HG03095 (cell line): ENCODE measurements around the gene ABHD12.
"Not testable (repeated sequence)": the region's sequence is repeated elsewhere in the genome, so short reads cannot be mapped to it uniquely, and the experiment has no call there.

Source experiments
- ATAC-seq: cut with Tn5 transposase; IDR thresholded peaks from one replicate; pipeline ENCODE4 v1.9.1; 2021; ENCODE audit warnings: moderate library complexity; ENCODE audit not compliant: unreplicated experiment

Gene ABHD12

DNA sequence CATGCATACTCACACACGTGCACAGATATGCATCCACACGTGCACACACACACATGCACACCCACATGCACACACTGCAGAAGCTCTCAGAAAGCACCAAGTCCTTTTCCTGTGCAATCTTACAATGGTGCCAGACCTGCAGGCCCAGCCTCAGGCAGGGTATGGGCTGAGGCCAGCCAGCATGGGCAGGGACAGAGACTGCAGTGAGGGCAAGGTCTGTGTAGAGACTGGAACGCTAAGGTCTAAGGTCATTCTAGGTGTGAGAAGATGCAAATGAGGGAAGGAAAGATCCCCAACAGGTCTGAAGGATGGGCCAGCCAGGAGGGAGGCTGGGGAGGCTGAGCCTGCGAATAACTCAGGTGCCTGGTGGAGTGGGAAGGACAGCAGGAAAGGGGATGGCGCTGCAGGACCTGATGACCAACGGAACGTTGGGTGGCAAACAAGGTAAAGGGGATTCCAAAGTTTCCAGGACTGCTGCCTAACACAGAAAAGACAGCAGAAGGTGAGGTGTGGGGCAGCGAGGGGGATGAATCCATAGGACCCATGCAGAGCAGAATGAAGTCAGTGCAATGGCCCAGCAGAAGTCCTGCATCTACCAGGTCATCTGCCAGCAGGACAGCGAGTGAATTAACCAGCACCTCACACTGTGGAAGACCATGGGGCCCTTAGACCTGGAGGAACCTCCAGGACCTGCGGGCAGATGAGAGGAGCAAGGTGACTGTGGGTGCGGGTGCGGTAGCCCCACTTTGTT lies 67.0 kb downstream of the ABHD12 start:
- ATAC-seq: no peak

DNA sequence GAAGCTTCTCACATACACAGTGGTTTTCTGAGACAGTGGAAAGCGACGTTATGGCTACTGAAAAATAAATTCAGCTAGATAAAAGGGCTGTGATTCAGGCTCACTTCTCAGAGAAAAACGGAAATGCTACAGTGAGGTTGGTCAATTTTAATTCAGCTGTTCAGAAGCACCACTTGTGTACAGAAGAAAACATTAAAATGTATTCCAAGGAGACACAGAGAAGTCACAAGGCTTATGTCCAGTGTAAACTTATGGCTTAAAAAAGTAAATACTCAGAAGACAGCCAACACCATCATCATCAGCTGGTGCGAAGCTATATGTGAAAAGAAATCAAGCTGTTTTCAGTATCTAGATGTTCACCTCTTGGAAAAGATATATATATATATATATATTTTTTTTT lies 68.6 kb downstream of the ABHD12 start:
- no peak for ATAC-seq

DNA sequence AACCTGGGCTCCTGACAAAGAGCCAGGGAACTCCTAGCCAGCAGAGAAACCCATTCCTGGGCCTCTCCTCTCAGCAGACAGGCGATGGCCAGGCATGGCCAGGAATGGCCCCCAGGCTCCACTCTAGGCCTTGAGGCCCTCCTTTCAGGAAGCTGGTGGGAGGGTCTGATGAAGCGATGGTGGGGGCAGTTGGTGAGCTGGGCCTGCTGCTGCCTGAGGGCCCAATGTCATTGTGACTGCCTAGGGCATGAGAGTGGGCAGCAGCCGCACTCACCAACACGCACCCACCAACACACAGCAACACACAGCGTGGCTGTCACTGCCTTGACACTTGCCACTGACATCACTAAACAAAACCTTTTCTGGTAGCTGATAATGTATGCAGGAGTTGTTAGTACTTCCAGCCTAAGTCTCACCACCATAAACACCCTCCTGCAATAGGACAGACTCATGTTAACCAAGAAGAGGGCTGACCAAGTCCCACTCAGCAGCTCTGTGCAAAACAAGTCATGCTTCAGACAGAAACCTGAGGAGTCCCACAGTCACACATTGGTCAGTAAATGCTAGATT lies 69.3 kb downstream of the ABHD12 start:
- no peak for ATAC-seq

DNA sequence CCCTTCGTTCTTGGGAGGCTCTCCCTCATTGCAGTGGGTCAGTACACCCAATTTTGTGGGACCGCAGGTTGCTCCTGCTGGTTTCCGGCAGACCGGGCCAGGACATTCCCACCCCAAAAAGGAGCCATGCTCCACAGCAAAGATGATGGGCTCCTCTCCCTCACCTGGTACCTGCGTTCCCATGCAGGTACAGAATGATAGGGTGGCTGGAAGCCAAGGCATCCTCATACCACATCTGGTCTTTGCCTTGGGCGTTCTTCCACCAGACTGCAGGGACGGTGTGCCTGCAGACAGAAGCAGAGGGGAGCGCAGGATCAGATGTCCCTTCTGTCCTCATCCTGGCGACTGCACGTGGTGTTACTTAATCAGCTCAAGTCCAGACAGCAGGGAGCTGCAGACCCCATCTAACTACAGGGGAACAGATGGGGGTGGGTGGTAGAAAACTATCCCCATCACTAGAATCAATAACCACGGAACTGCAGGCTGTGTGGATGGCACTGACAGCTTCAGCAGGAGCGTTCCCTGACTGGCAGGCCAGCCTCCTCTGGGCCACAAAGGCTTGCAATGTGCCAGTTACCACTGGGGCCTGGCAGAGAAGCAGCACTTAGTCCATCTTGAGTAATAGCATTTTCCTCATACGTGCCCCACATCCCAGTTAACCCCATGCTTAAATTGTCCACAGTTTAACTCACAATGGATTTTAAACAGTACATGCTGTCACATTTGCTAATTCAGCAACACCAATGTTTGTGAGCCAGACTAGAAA lies 70.4 kb downstream of the ABHD12 start:
- ATAC-seq: no peak

DNA sequence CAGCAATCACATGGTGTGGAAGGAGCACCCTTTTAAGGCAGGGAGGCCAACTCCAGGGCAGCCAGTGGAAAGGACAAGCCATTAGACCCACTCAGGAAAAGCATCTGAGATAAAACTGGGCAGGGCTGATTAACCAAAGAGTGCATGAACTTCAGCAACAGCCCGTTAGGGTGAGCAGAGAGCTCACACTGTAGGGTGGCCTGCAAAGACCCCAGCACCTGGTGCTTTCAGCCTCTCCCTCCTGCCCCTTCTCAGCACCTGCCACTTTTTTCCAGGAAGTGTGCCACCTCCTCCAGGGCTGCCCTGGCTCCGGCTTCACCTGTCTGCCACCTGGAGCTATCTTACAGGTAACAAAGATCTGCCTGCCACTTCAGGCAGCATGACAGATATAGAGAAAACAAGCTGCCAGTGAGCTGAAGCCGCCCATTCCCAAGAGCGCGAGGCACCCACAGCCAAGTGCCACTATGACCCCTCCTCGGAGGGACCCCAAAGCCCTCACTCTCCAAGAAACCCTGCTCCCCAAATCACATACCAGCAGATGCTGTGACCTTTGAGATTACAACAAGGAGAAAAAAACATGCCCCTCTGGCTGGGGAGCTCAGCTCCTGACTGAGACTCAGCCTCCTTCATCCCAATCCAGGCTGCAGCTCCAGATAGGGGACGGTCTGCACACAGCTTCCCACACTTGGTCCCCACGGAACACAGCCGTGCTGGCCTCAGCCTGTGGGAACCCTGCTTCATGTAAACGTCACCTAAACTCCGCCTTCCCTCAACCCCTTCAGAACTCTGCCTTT lies 71.2 kb downstream of the ABHD12 start:
- ATAC-seq: no peak

DNA sequence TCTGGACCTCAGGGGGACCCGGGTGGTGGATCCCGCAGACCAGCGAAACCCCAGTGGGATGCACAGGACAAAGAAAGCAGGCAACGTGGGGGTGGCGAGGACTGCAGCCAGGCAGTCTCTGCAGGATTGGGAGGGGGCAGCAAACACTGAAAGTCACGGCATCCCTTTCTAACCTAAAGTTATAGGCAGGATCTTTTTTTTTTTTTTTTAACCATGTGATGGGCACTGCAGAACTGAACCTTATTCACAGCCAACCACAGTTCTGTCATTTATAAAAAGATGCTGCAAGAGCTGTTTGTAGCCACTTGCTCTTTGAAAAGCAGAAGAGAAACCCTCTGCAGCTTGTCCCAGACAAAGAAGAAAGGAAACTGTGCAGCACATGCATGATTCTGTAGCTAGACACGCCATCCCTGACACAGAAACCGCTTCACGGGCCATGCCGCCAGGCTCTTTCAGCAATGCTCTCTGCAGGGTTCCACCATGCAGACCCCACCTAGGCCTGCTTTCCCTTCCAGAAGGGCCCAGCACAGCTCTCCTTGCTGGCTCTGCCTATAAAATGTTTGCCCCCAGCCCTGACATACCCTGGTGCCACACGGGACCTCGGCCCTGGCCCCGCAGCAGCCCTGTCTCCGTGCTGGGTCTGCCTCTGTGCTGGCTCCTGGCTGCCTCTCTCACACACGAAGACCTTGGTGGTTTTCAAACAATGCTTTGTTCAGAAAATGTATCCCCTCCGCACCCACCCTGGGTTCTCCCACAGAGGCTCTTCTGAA lies 72.0 kb downstream of the ABHD12 start:
- peak; percentile 91 for ATAC-seq

DNA sequence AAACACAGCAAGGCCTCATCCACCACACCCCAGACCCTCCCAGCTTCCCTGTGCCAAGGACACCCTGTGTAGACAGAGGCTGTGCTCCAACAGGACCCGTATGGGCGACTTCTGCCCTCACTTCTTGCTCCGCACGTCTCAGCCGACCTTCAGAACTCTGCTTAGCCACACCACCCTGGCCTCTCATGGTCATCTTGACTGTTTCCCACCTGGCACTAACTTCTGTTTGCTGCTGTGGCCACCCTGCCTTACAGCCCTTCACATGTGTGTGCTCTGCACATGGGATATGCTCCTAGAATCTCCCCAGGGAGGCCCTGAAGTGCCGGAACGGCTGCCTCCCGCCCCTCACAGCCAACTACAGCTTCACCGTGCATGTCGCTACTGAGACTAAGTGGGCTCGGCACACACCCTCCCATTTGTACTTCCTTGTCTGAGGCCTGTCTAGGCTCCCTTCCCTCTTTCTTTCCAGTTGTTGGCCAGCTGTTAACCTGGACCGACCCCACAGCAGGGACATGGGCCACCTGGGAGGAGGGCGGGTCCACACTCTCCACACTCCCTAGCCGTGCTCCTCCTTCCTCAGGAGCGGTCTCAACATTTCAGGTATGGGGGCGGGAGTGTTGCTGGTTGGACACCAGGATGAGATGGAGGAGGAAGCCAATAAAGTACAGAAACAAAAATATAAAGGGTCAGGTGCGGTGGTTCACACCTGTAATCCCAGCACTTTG lies 73.1 kb downstream of the ABHD12 start:
- ATAC-seq: no peak

DNA sequence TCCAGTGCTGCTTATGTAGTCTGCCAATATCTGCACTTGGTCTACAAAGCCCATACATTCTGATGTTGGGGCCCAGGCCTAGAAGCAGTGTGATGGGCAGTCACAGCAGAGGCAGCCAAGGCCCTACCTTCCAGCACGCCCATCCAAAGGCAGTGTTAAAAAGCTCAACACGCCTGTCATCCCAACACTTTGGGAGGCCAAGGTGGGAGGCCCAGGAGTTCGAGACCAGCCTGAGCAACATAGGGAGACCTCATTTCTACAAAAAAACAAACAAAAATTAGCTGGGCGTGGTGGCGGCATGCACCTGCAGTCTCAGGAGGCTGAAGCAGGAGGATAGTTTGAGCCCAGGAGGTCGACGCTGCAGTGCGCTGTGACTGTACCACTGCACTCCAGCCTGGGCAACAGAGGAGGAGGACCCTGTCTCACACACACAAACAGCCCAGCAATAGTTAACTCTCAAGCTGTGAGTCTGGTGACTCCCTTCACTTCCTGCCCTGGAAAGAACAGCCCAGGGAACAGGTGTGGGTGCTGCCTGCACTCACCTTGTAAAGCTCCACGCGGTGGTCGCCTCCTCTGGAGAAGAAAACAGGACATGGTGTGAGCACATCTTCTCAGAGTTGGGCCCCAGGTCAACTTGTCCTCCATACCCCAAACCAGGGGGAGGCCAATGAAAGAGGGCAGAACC lies 74.0 kb downstream of the ABHD12 start:
- no peak for ATAC-seq

DNA sequence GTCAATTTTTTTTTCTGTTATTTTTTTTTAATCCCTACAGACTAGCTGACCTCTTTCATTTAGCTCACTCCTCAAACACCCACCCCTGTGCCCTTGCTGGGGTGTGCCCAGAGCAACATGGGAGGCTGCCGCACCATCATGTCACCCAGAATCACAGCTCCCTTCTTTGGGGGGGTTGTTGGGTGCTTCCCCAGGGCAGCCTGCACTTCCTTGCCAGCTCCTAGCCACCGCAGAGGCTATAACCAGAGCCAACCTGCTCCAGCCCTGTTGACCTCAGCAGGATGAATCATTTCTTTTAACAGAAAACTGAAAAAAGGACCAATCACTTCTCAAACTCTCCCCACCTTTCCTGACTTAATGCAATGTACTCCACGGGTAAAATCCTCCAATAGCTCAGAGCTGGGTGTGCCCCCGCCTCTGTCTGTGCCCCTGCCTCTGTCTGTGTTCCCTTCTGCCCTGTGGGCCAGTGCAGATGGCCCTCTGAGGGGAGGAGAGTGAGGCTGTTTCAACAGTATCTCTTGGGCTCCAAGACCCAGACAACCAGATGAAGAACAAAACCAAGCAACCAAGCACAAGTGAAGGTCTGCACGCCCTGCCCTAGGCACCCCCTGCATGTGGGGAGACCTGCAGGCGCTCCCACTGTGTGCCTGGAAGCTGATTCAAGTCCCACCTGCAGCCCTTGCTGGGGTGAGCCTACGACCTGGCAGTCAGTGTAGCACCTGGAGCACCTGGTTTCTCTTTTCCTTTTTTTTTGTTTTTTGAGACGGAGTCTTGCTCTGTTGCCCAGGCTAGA lies 75.0 kb downstream of the ABHD12 start:
- no peak for ATAC-seq

DNA sequence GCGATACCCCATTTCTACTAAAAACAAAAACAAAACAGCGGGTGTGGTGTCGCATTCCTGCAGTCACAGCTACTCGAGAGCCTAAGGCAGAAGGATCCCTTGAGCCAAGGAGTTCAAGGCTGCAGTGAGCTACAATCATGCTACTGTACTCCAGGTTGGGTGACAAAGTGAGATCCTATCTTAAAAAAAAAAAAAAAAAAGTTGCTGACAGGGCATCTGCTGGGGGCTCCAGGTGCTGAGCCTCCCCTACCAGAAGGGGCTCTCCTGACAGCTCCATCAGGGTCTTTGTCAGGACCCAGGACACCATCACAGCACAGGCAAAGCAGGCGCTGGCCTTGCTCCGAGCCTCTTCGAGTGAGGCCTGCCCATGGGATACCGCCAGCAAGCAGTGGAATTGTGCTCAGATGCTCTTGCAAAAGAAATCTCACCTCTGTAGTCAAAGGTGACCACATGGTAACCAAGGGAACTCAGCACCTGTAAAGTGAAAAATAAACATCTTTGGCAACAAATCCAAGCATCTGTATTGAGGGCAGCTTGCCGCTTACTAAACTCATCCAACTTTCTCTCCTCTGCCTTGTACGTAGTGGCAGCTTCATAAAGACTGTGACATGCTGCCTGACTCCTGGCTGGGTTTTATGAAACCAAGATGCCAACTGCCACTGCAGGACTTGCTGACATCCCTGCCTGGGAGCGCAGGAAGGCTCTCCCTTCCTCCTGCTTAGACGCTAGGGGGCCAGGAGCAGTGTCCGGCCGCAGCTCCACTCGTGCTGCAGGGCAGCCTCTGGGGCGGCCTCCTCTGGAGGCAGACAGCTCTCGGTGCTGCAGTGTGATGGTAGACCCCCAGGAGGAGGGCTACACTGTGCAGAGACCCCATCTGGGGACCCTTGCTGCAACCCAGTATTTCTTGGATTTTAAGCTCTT lies 75.9 kb downstream of the ABHD12 start:
- no peak for ATAC-seq

DNA sequence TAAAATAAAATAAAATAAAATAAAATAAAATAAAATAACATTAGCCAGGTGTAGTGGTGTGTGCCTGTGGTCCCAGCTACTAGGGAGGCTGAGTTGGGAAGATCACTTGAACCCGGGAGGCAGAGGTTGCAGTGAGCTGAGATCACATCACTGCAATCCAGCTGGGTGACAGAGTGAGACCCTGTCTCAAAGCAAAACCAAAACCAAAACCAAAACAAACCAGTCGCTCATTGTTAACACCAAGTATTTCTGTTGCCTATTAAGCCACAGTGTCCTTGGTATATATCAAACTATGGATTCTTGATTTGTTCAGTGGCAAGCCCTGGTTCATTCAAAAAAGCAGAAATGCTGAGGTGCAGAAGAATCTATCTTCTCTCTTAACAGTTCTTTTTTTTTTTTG lies 77.0 kb downstream of the ABHD12 start:
- no peak for ATAC-seq

DNA sequence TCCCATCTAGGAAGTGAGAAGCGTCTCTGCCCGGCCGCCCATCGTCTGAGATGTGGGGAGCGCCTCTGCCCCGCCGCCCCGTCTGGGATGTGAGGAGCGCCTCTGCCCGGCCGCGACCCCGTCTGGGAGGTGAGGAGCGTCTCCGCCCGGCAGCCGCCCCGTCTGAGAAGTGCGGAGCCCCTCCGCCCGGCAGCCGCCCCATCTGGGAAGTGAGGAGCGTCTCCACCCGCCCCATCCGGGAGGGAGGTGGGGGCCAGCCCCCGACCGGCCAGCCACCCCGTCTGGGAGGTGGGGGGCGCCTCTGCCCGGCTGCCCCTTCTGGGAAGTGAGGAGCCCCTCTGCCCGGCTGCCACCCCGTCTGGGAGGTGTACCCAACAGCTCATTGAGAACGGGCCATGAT lies 77.9 kb downstream of the ABHD12 start:
- not testable (repeated sequence) for ATAC-seq

DNA sequence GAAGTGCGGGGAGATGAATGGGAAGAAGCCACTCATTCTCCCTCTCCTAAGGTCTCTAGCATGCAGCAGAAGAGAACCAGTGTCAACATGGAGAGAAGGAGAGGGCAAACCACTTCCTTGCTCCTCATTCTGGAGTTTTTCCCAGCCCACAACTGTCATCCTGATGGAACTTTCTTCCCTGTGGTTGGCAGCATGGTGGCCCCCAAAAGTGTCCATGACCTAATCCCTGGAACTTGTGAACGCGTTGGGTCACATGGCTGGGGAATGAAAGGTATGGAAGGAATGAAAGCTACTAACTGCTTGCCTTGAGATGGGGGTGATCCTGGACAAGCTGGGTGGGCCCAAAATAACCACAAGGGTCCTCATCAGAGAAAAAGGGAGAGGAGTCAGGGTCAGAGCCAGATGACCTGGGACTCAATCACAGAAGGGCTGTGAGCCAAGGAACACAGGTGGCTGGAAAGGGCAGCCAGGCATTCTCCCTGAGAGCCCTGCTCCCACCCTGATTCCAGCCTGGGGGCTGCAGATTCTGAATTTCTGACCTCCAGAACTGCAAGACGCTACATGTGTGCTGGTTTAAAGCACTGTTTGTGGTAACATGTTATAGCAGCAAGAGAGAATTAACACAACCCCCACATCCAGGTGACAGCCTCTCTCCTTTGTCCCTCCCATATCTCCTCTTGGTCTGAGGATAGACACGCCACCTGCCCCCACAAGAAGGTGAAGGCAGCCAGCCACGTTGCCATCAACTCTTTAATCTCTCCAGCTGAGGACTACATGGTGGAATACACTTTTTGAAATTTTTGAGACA lies 79.5 kb downstream of the ABHD12 start:
- no peak for ATAC-seq

DNA sequence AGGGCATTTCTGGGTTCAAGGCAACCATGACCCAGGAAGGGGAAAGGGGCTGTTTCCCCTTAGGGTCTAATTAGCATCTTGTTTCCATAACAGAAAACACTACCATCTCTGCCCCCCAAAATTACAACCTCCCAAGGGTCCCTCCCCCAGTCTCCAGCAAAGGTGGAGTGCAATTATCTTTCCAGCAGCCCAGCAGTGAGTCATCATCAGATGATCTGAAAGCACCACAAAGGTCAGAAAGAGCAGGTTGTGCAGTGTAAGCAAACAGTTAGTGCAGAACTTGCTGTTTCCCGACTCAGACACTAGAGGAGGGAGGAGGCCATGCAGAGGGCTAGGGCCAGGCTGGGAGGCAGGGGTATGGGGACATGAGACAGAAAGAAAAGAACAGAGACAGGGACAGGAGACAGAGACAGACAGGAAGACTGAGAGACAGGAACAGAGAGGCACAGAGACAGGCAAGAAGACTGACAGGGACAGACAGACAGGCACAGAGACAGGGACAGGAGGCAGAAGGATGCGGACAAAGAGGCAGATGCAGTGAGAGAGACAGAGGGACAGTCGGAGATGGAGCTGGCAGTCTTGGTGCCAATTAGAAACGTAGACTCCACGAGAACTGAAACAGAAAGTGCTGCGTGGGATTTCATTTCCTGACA lies 80.2 kb downstream of the ABHD12 start:
- ATAC-seq: peak; percentile 96

DNA sequence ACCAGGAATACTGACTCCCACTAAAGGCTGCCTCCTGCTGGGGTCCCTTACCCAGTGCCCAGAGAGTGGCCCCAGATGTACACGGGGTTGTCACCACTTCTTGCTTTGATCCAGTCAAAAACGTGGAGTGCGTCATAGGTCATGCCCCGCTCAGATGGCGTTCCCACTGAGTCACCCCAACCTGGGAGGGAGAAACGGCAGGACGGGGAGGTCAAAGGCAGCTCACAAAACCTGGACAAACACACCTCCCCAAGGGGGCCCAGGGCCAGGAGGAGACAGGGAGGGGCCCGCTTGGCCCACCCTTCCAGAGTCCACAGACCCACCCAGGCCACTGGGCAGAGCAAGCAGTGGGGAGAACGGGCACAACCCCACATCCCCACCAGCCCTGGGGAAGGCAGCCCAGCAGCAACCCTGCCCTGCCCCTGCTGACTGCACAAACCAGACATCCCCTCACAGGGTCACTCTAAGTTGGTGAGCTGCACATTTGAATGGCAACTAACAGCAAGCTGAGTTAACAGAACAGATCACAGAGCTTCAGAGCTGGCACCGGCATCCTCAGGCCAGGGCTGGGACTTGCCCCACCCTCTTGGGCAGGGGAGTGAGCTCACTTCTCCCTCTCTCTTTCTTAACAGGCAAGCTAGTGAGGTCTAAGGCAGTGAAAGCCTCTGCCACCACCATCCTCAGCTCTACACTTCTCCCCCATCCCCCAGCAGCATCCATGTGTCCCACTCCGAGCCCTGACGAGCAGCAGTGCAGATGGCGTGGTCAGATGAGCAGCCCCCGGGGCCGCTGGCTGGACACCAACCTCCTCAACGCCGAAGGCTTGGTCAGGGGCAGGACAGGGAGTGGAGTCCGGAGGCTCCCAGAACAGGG lies 81.0 kb downstream of the ABHD12 start:
- ATAC-seq: no peak
